ENCODE measurements around the gene MGLL. TPM values are rescaled to one million over a fixed set of nuclear protein-coding genes. Genes with fewer than 3 reads are reported as not detected.
A peak's percentile ranks its signal among the peaks of the same experiment; 100 is the strongest.

Gene MGLL
- total RNA-seq, 1 donor from 2014 or later, result 10.3 TPM

GRCh38 chr3:127640042-127640355 lies 182.3 kb downstream of the MGLL start:
- no peak for DNase-seq
- no peak overlapping the region for H3K4me3 Mint-ChIP-seq (ENCODE audit: unreplicated experiment)
- H3K27ac Mint-ChIP-seq (ENCODE audit: unreplicated experiment), result no peak overlapping the region
- no peak for TF ChIP-seq CTCF (IDR thresholded peaks at IDR 0.05; ENCODE audit: partially characterized antibody, unreplicated experiment)
- no peaks in the 10 kb centered on the region for H3K9me3 Mint-ChIP-seq (ENCODE audit: unreplicated experiment)
- peaks cover 8% of the 10 kb centered on the region for H3K4me1 Mint-ChIP-seq (ENCODE audit: low read depth, unreplicated experiment)
- no peaks in the 10 kb centered on the region for H3K36me3 Mint-ChIP-seq (ENCODE audit: unreplicated experiment)
- no peaks in the 10 kb centered on the region for H3K27me3 Mint-ChIP-seq (ENCODE audit: unreplicated experiment)

DNA sequence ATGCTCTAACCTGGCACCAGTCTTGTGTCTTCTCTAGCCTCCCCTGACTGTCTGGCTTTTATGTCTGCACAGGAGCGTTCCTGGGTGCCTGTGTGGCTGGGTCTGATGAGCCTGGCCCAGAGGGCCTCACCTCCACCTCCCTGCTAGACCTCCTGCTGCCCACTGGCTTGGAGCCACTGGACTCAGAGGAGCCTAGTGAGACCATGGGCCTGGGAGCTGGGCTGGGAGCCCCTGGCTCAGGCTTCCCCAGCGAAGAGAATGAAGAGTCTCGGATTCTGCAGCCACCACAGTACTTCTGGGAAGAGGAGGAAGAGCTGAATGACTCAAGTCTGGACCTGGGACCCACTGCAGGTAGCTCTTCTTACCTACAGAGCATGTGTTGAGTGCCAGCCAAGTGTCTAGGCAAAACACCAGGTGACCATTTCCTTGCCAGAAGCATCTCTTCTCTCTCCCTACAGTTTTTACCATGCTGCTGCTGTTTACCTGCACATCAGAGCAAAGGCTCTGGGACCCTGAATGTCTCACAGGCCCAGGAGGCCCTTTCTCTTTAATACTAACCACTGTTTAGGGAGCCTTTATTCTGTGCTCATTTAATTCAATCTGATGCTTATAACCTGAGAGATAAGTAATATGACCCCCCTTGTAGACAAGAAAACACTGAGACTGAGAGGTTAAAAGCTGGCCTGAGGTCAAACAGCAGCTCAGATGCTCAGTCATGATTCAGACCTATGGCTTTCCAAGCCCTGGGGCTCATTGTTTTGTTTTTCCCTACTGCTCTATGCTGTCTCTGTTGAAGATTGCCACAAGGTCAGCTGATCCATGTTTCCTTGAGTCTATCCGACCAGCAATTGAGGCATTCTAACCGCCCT lies 182.9 kb downstream of the MGLL start:
- DNase-seq, result no peak
- TF ChIP-seq CTCF (IDR thresholded peaks at IDR 0.05; ENCODE audit: partially characterized antibody, unreplicated experiment), result no peak
- Mint-ChIP-seq H3K9me3 (ENCODE audit: unreplicated experiment) (no peaks in the 10 kb centered on the region), H3K4me1 (ENCODE audit: low read depth, unreplicated experiment) (peaks cover 8% of the 10 kb centered on the region), H3K27ac (ENCODE audit: unreplicated experiment) (peak overlapping the region; percentile 8), H3K27me3 (ENCODE audit: unreplicated experiment) (no peaks in the 10 kb centered on the region), H3K4me3 (ENCODE audit: unreplicated experiment) (no peak overlapping the region), H3K36me3 (ENCODE audit: unreplicated experiment) (no peaks in the 10 kb centered on the region)

Other genes starting within 250 kb of the MGLL start
- gene TPRA1, start 231.8 kb downstream of the MGLL start, total RNA-seq (ENCODE audit: unreplicated experiment), result 21.2 TPM
- gene MCM2, start 224.1 kb downstream of the MGLL start, total RNA-seq (ENCODE audit: unreplicated experiment), result 21.3 TPM
- 139 TPM for gene PODXL2, start 193.3 kb downstream of the MGLL start, total RNA-seq (ENCODE audit: unreplicated experiment)
- 35.0 TPM for gene ABTB1, start 149.6 kb downstream of the MGLL start, total RNA-seq (ENCODE audit: unreplicated experiment)
- gene KBTBD12, start 92.7 kb upstream of the MGLL start, total RNA-seq (ENCODE audit: unreplicated experiment), result not detected
- 201 TPM for gene SEC61A1, start 229.9 kb upstream of the MGLL start, total RNA-seq (ENCODE audit: unreplicated experiment)

All from glutamatergic neuron (in vitro differentiated cells).